ENCODE results near the gene ZBTB12. TPM values are rescaled to one million over a fixed set of nuclear protein-coding genes. Genes with fewer than 3 reads are reported as not detected.

Gene ZBTB12
- total and polyA plus RNA-seq, 2 of the 13 experiments (the other 11 are each of a cell fraction or from before 2014, with no cell fraction given), result 4.8 to 6.0 TPM

DNA sequence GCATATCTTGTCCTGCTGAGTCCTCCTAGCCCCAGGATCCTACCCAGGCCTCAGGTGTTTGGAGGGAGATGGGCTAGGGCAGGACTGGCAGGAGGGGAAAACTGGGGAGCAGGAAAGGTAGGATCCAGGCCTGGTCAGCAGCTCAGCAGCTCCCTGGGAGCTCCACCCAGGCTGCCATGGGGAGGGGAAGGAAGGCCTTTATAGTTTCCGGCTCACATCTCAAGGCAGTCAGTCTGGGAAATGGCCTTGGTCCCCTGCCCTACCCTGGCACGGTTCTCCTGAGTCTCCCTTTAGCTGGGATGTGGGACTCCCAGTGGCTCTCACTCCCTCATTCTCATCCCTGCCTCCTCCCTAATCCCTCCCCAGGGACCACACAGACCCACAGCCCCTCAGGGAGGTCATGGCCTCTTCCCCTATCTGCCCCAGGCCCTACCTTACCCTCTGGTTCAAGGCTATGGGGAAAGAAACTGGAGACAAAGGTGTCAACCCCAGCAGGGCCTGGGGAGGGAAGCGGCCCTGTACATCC, 24.7 kb downstream of the ZBTB12 start:
- no peak for FAIRE-seq
- H3K4me2 ChIP-seq (ENCODE audit: low read depth, low read length), result peak overlapping the region; percentile 92
- BruUV-seq (replicated peaks), result no TSS peak
- peaks cover 13 to 24% of the 10 kb centered on the region in 2 experiments for H3K36me3 ChIP-seq (replicated peaks in 1 of 2; ENCODE audit: control insufficient read depth in 1 of 2, insufficient read depth in 2 of 2, low read length in 2 of 2)
- POLR2A ChIA-PET, result interaction anchor here (1.1 to 7.2 kb wide), 3 partner anchors 9 to 20 kb away, joined by 3 to 103 read pairs (median 4); partner anchors contain the start of gene NEU1
- intact Hi-C loops (cut with micrococcal nuclease; ENCODE audit: unreplicated experiment), result loop anchor here (1.0 kb wide), 1 partner anchor 12 kb away; no protein-coding TSS in a partner anchor
- 26% methylated on average over 2 of the region's 3 CpGs for WGBS (ENCODE audit: low lambda C conversion rate)
- peak overlapping the region in 2 of 3 experiments; percentile 42 to 72; a peak in 5 of 6 replicates for H3K4me3 ChIP-seq (replicated peaks in 1 of 3; ENCODE audit: insufficient read depth in 1 of 3, low read depth in 2 of 3, low read length in 3 of 3)
- no peaks in the 10 kb centered on the region for H3K79me2 ChIP-seq (ENCODE audit: insufficient read depth, low read length)
- ATAC-seq, result peak; percentile 12; the same call in 2 of the 3 replicates
- no peaks in the 10 kb centered on the region for H3K9me3 ChIP-seq (ENCODE audit: low read length)
- H4K20me1 ChIP-seq (ENCODE audit: insufficient read depth, low read length), result no peaks in the 10 kb centered on the region
- in situ Hi-C loops (cut with HindIII; ENCODE audit: extremely low pct_ligation_motif_present, low pct_unique_long_range_greater_than_20kb), result no loop called here
- peak overlapping the region; percentile 65; the same call in 1 of the 2 replicates for H3K9ac ChIP-seq (ENCODE audit: insufficient read depth, low read depth, low read length)
- no peak for DNase-seq (ENCODE audit: low spot score)
- peaks cover 41% of the 10 kb centered on the region for H3K4me1 ChIP-seq (ENCODE audit: insufficient read depth, low read length)
- no peak overlapping the region for H3K27ac ChIP-seq (ENCODE audit: extremely low read length, insufficient read depth, low read length)
- CTCF ChIA-PET (ENCODE audit: low intra/inter-chr PET ratio, low total read pairs), result no interaction called here
- H2AFZ ChIP-seq (ENCODE audit: low read length), result peak overlapping the region; percentile 8
- H3K27me3 ChIP-seq (ENCODE audit: control insufficient read depth in 1 of 2, insufficient read depth in 2 of 2, low read length in 2 of 2), result no peaks in the 10 kb centered on the region
- TF ChIP-seq ZNF615 (CRISPR knock-in tag; IDR thresholded peaks at IDR 0.05; ENCODE audit: borderline replicate concordance), result no peak
- no peak for TF ChIP-seq HNRNPL (IDR thresholded peaks at IDR 0.05; ENCODE audit: low read depth, low read length)
- TF ChIP-seq ZBTB1 (CRISPR knock-in tag; IDR thresholded peaks at IDR 0.05; ENCODE audit: borderline replicate concordance), result no peak
- no peak for TF ChIP-seq ZNF232 (CRISPR knock-in tag; IDR thresholded peaks at IDR 0.05; ENCODE audit: borderline replicate concordance)
- TF ChIP-seq RFXAP (CRISPR knock-in tag; IDR thresholded peaks at IDR 0.05; ENCODE audit: borderline replicate concordance), result no peak
- no peak for TF ChIP-seq HES4 (CRISPR knock-in tag; IDR thresholded peaks at IDR 0.05; ENCODE audit: borderline replicate concordance)
- TF ChIP-seq, protein P1, sequence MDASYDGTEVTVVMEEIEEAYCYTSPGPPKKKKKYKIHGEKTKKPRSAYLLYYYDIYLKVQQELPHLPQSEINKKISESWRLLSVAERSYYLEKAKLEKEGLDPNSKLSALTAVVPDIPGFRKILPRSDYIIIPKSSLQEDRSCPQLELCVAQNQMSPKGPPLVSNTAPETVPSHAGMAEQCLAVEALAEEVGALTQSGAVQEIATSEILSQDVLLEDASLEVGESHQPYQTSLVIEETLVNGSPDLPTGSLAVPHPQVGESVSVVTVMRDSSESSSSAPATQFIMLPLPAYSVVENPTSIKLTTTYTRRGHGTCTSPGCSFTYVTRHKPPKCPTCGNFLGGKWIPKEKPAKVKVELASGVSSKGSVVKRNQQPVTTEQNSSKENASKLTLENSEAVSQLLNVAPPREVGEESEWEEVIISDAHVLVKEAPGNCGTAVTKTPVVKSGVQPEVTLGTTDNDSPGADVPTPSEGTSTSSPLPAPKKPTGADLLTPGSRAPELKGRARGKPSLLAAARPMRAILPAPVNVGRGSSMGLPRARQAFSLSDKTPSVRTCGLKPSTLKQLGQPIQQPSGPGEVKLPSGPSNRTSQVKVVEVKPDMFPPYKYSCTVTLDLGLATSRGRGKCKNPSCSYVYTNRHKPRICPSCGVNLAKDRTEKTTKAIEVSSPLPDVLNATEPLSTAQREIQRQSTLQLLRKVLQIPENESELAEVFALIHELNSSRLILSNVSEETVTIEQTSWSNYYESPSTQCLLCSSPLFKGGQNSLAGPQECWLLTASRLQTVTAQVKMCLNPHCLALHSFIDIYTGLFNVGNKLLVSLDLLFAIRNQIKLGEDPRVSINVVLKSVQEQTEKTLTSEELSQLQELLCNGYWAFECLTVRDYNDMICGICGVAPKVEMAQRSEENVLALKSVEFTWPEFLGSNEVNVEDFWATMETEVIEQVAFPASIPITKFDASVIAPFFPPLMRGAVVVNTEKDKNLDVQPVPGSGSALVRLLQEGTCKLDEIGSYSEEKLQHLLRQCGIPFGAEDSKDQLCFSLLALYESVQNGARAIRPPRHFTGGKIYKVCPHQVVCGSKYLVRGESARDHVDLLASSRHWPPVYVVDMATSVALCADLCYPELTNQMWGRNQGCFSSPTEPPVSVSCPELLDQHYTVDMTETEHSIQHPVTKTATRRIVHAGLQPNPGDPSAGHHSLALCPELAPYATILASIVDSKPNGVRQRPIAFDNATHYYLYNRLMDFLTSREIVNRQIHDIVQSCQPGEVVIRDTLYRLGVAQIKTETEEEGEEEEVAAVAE (CRISPR knock-in tag; IDR thresholded peaks at IDR 0.05; ENCODE audit: borderline replicate concordance), result no peak
- TF ChIP-seq ZNF652 (CRISPR knock-in tag; IDR thresholded peaks at IDR 0.05; ENCODE audit: borderline replicate concordance, low read depth), result no peak
- no peak for TF ChIP-seq RBM22 (optimal IDR thresholded peaks at IDR 0.05; ENCODE audit: low read length)
- peak; percentile 75; the same call in 1 of the 2 replicates for TF ChIP-seq ZNF567 (CRISPR knock-in tag; IDR thresholded peaks at IDR 0.05; ENCODE audit: borderline replicate concordance)
- no peak for TF ChIP-seq NR2F2 (IDR thresholded peaks at IDR 0.05; ENCODE audit: borderline replicate concordance, low read depth)
- TF ChIP-seq KDM2A (CRISPR knock-in tag; IDR thresholded peaks at IDR 0.05; ENCODE audit: borderline replicate concordance, low read depth), result no peak; the same call in 1 of the 2 replicates
- no peak for TF ChIP-seq ZNF772 (CRISPR knock-in tag; IDR thresholded peaks at IDR 0.05)
- TF ChIP-seq ESRRA (CRISPR knock-in tag; IDR thresholded peaks at IDR 0.05; ENCODE audit: low read depth), result 0 out of 2 replicates have a peak, but pooled peaks have one; percentile 43
- TF ChIP-seq, protein P2, sequence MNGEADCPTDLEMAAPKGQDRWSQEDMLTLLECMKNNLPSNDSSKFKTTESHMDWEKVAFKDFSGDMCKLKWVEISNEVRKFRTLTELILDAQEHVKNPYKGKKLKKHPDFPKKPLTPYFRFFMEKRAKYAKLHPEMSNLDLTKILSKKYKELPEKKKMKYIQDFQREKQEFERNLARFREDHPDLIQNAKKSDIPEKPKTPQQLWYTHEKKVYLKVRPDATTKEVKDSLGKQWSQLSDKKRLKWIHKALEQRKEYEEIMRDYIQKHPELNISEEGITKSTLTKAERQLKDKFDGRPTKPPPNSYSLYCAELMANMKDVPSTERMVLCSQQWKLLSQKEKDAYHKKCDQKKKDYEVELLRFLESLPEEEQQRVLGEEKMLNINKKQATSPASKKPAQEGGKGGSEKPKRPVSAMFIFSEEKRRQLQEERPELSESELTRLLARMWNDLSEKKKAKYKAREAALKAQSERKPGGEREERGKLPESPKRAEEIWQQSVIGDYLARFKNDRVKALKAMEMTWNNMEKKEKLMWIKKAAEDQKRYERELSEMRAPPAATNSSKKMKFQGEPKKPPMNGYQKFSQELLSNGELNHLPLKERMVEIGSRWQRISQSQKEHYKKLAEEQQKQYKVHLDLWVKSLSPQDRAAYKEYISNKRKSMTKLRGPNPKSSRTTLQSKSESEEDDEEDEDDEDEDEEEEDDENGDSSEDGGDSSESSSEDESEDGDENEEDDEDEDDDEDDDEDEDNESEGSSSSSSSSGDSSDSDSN (CRISPR knock-in tag; IDR thresholded peaks at IDR 0.05), result 0 out of 2 replicates have a peak, but pooled peaks have one; percentile 33

All from HepG2 (cell line).